Fibroblast of lung (primary cell): ENCODE results near the gene ZNRF3. TPM values are rescaled to one million over a fixed set of nuclear protein-coding genes. Genes with fewer than 3 reads are reported as not detected.

Source experiments
- DNase-seq, 2 donors: peaks; one replicate each; pipeline versions ENCODE4 v3.0.0 to v3.0.0-alpha.2; 2010; ENCODE audit warnings: low read depth in 2 of 2
- H2AFZ ChIP-seq: 2 replicates; pipeline ENCODE4 v1.5.1; 2012; ENCODE audit warnings: low read length, control low read depth, inconsistent platforms
- H3K27ac ChIP-seq: 2 replicates; pipeline ENCODE4 v1.5.1; 2011; ENCODE audit warnings: low read length, control low read depth; ENCODE audit not compliant: insufficient read depth
- H3K27me3 ChIP-seq: 2 replicates; pipeline ENCODE4 v1.5.1; 2011; ENCODE audit warnings: mild to moderate bottlenecking, low read length; ENCODE audit not compliant: control insufficient read depth, insufficient read depth
- H3K36me3 ChIP-seq: 2 replicates; pipeline ENCODE4 v1.5.1; 2011; ENCODE audit warnings: low read length; ENCODE audit not compliant: control insufficient read depth, insufficient read depth
- H3K4me1 ChIP-seq: 2 replicates; pipeline ENCODE4 v1.5.1; 2011; ENCODE audit warnings: low read length; ENCODE audit not compliant: control insufficient read depth, insufficient read depth; ENCODE audit errors: extremely low read depth
- H3K4me2 ChIP-seq: 2 replicates; pipeline ENCODE4 v1.5.1; 2011; ENCODE audit warnings: low read length, control low read depth; ENCODE audit not compliant: insufficient read depth; ENCODE audit errors: extremely low read depth
- H3K4me3 ChIP-seq, 4 experiments: fragments of 200-600 bp in 1 of 4; sonication (generic) in 1 of 4; replicated peaks in 1 of 4; 2 replicates each; pipeline ENCODE4 v1.5.1; 2011 to 2016; ENCODE audit warnings: low read length in 4 of 4, low read depth in 3 of 4, mild to moderate bottlenecking in 3 of 4, control low read depth in 2 of 4, inconsistent platforms in 1 of 4, mixed read lengths in 1 of 4; ENCODE audit not compliant: insufficient read depth in 1 of 4; ENCODE audit errors: control extremely low read depth in 1 of 4
- H3K79me2 ChIP-seq: 2 replicates; pipeline ENCODE4 v1.5.1; 2012; ENCODE audit warnings: mild to moderate bottlenecking, low read length, inconsistent platforms; ENCODE audit not compliant: control insufficient read depth, insufficient read depth
- H3K9ac ChIP-seq: 2 replicates; pipeline ENCODE4 v1.5.1; 2011; ENCODE audit warnings: mild to moderate bottlenecking, low read length, control low read depth; ENCODE audit not compliant: insufficient read depth
- H3K9me3 ChIP-seq: 2 replicates; pipeline ENCODE4 v1.5.1; 2012; ENCODE audit warnings: low read depth, low read length; ENCODE audit not compliant: control insufficient read depth, insufficient read depth
- H4K20me1 ChIP-seq: 2 replicates; pipeline ENCODE4 v1.5.1; 2011; ENCODE audit warnings: low read length; ENCODE audit not compliant: control insufficient read depth, insufficient read depth; ENCODE audit errors: extremely low read depth
- CTCF ChIP-seq, 2 donors: IDR thresholded peaks in 1 of 2; conservative IDR thresholded peaks in 1 of 2; 1 replicate in 1 of 2; 2 replicates in 1 of 2; pipeline ENCODE4 v1.5.1; 2011 to 2012; ENCODE audit warnings: low read length in 2 of 2, control low read depth in 1 of 2, inconsistent platforms in 1 of 2, low read depth in 1 of 2, mild to moderate bottlenecking in 1 of 2
- EZH2 ChIP-seq: IDR thresholded peaks from 2 replicates; pipeline ENCODE4 v1.5.1; 2012; ENCODE audit warnings: low read length, control low read depth, mild to moderate bottlenecking; ENCODE audit errors: missing control alignments
- polyA plus RNA-seq, 2 donors: library from polyadenylated mRNA; depleted of rRNA in 1 of 2; stranded (reverse) in 1 of 2; unstranded in 1 of 2; fragments of >200 nt; gene quantifications; 2 replicates each; pipeline ENCODE4 v1.2.1, GENCODE V29; 2011 to 2012; ENCODE audit warnings: missing spikeins in 1 of 2
- total RNA-seq: library from RNA; depleted of rRNA; stranded (reverse); fragments of >200 nt; gene quantifications from 2 replicates; pipeline ENCODE4 v1.2.1, GENCODE V29; 2014

The ZNRF3 gene
- total and polyA plus RNA-seq, 2 donors (not counting 1 experiment from before 2014, with no cell fraction given) = 1.1 to 2.6 TPM

GRCh38 chr22:29040385-29041275 is 157.3 kb downstream of the ZNRF3 start:
- Histone ChIP-seq H3K4me2 (peak overlapping the region; percentile 63), H3K27ac (peak overlapping the region; percentile 63), H3K9me3 (no peaks in the 10 kb centered on the region), H2AFZ (peak overlapping the region; percentile 43), H3K27me3 (no peaks in the 10 kb centered on the region), H4K20me1 (no peaks in the 10 kb centered on the region), H3K9ac (no peak overlapping the region), H3K36me3 (no peaks in the 10 kb centered on the region), H3K79me2 (no peaks in the 10 kb centered on the region), H3K4me1 (peaks cover 9% of the 10 kb centered on the region), H3K4me3 (no peak overlapping the region)
- peak; percentile 86 to 93 for DNase-seq
- peak; percentile 95 to 98 for TF ChIP-seq CTCF (conservative IDR thresholded peaks at IDR 0.05 in 1 of 2, IDR thresholded peaks at IDR 0.05 in 1 of 2; ENCODE audit: low read depth in 1 of 2, low read length in 2 of 2)
- TF ChIP-seq EZH2 = no peak

GRCh38 chr22:29041408-29041807 is 158.0 kb downstream of the ZNRF3 start:
- Histone ChIP-seq H3K79me2 (no peaks in the 10 kb centered on the region), H2AFZ (no peak overlapping the region), H3K27ac (peak overlapping the region; percentile 63), H3K4me1 (peaks cover 9% of the 10 kb centered on the region), H3K27me3 (no peaks in the 10 kb centered on the region), H3K4me3 (no peak overlapping the region), H3K9ac (no peak overlapping the region), H3K36me3 (no peaks in the 10 kb centered on the region), H4K20me1 (no peaks in the 10 kb centered on the region), H3K4me2 (peak overlapping the region; percentile 51), H3K9me3 (no peaks in the 10 kb centered on the region)
- peak; percentile 47 to 94 for DNase-seq
- TF ChIP-seq EZH2 = no peak

- Histone ChIP-seq H3K79me2 (no peaks in the 10 kb centered on the region), H3K27ac (peak overlapping the region; percentile 81), H3K4me1 (peaks cover 9% of the 10 kb centered on the region), H2AFZ (no peak overlapping the region), H3K9me3 (no peaks in the 10 kb centered on the region), H3K4me2 (peak overlapping the region; percentile 79), H3K9ac (no peak overlapping the region), H4K20me1 (no peaks in the 10 kb centered on the region), H3K4me3 (peak overlapping the region in 1 of 4 experiments; percentile 20), H3K36me3 (peaks cover 2% of the 10 kb centered on the region), H3K27me3 (no peaks in the 10 kb centered on the region)
- TF ChIP-seq EZH2 (no peak), CTCF (conservative IDR thresholded peaks at IDR 0.05 in 1 of 2, IDR thresholded peaks at IDR 0.05 in 1 of 2; ENCODE audit: low read depth in 1 of 2, low read length in 2 of 2) (peak in 1 of 2 donors; percentile 8)
- DNase-seq = peak; percentile 62 to 81
Observed at GRCh38 chr22:29043906-29044575, 160.7 kb downstream of the ZNRF3 start.
